Uterus (tissue), 2 donors: ENCODE data around the gene NME4.

Experiments
- CTCF ChIP-seq, 4 experiments: fragments of 200-600 bp in 2 of 4; fragments of 450-650 bp in 2 of 4; sonication (generic) in 2 of 4; IDR thresholded peaks; one replicate each; pipeline ENCODE4 v1.5.1; 2016 to 2019; ENCODE audit warnings: antibody characterized with exemption in 4 of 4, mild to moderate bottlenecking in 2 of 4, moderate library complexity in 1 of 4
- POLR2A ChIP-seq, 2 donors: fragments of 450-650 bp; IDR thresholded peaks; one replicate each; pipeline ENCODE4 v1.6.1; 2016; ENCODE audit warnings: antibody characterized with exemption in 2 of 2, mild to moderate bottlenecking in 1 of 2, moderate library complexity in 1 of 2

GRCh38 chr16:399340-400019, 2.5 kb downstream of the NME4 start:
- TF ChIP-seq CTCF (IDR thresholded peaks at IDR 0.05) (no peak), POLR2A (IDR thresholded peaks at IDR 0.05) (no peak)
